Omental fat pad (tissue), 4 donors: Measurements from ENCODE around the gene DHCR7. TPM values are rescaled to one million over a fixed set of nuclear protein-coding genes. Genes with fewer than 3 reads are reported as not detected.
A peak's percentile ranks its signal among the peaks of the same experiment; 100 is the strongest.

Experiments used
- ATAC-seq: fragments of 150-250 bp; one replicate; pipeline ENCODE4 v1.9.1; 2016; ENCODE audit warnings: mild to moderate bottlenecking, moderate library complexity; ENCODE audit not compliant: low FRiP score
- DNase-seq: peaks from one replicate; pipeline ENCODE4 v3.0.0-alpha.2; 2019; ENCODE audit warnings: low spot score
- CTCF ChIP-seq, 3 donors: fragments of 450-650 bp; IDR thresholded peaks; one replicate each; pipeline ENCODE4 v1.5.1; 2016 to 2017; ENCODE audit warnings: antibody characterized with exemption in 3 of 3, mild to moderate bottlenecking in 3 of 3, moderate library complexity in 2 of 3
- total RNA-seq, 4 donors: library from RNA; depleted of rRNA; stranded (reverse); fragments of >200 nt; gene quantifications; one replicate each; pipeline ENCODE4 v1.1.0, GENCODE V29; 2016

DHCR7 gene
- total RNA-seq, 4 donors from 2014 or later, result 12.9 to 76.5 (median 37.4) TPM

DNA sequence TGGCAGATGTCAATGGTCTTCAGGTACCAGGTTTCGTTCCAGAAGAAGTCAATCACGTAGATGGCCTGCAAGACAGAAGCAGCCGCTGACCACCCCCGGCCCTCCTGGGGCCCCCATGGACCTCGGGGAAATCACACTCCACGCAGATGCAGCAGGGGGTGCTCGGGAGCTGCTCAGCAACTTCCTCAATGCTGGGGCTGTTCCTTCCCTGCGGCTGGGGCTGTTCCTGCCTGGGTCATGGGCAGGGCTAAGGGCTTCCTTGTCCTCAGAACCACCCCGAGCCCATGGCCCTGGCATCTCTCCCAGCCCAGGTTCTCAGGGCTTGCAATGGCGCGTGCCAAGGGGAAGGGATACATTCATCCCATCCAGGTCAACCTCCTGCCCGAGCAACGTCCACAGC is 10.3 kb downstream of the DHCR7 start:
- no peak for ATAC-seq
- DNase-seq, result no peak
- no peak for TF ChIP-seq CTCF (IDR thresholded peaks at IDR 0.05)

DNA sequence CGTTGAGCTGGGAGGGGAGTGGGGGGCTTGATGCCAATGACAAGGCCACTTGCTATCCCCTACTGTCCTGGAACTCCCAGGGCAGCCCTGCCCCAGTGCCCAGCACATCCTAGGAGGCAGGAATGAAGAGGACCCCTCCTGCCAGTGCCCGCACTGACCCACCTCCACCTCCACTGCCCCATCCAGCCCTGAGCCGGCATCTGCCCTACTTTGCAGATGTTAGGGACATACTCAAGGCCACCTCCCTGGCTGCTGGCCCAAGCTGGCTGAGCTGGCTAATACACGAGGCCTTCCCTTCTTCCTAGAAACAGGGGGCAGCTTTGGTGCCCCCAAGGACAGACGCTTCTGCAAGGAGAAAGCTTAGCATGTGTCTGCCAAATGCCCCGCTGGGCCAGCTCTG is 10.8 kb downstream of the DHCR7 start:
- ATAC-seq, result no peak
- no peak for DNase-seq
- no peak for TF ChIP-seq CTCF (IDR thresholded peaks at IDR 0.05)

GRCh38 chr11:71436861-71437260 is 11.3 kb downstream of the DHCR7 start:
- TF ChIP-seq CTCF (IDR thresholded peaks at IDR 0.05), result no peak
- DNase-seq (no peak), ATAC-seq (no peak)

GRCh38 chr11:71435278-71435951 is 12.8 kb downstream of the DHCR7 start:
- no peak for TF ChIP-seq CTCF (IDR thresholded peaks at IDR 0.05)
- ATAC-seq (no peak), DNase-seq (no peak)

DNA sequence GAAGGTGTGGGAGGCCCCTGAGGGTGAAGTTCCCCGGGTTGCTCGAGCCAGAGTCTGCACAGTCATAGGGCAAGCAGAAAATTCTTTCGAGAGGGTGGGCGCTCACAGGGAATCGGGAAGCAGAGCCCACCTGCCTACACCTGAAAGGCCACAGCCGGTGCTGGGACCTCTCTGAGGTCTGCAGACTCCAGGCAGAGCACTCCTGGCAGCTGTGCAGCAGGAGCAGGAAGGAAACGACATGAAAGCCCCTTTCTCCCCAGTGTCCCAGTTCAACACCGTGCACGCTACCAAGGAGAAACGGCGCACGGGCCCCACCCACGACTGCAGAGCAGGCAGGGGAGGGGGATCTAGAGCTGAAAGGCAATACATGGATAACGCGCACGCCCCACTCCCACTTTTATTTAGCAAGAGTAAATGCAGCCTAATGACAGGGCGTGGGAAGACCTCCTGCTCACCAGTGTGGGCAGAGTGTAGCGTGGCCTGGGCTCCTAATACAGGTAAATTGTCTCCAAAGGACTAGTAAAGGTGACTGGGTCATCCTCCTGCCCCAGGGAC is 13.5 kb downstream of the DHCR7 start:
- no peak for TF ChIP-seq CTCF (IDR thresholded peaks at IDR 0.05)
- ATAC-seq, result no peak
- DNase-seq, result no peak

- ATAC-seq (peak; percentile 85), DNase-seq (no peak)
- no peak for TF ChIP-seq CTCF (IDR thresholded peaks at IDR 0.05)
Observed at GRCh38 chr11:71433648-71434450, 14.3 kb downstream of the DHCR7 start.
